Epithelial cell of proximal tubule (primary cell): ENCODE measurements around the gene XRN2. TPM values are rescaled to one million over a fixed set of nuclear protein-coding genes. Genes with fewer than 3 reads are reported as not detected.

Source experiments
- DNase-seq: peaks from one replicate; pipeline ENCODE4 v3.0.0-alpha.2; 2011; ENCODE audit warnings: low read depth
- H3K4me3 ChIP-seq: 2 replicates; pipeline ENCODE4 v1.5.1; 2011; ENCODE audit warnings: low read depth, mild to moderate bottlenecking, low read length
- CTCF ChIP-seq: conservative IDR thresholded peaks from 2 replicates; pipeline ENCODE4 v1.5.1; 2012; ENCODE audit warnings: low read depth, mild to moderate bottlenecking, low read length
- total RNA-seq: library from RNA; depleted of rRNA; stranded (reverse); fragments of >200 nt; gene quantifications from 2 replicates; pipeline ENCODE4 v1.2.3, GENCODE V29; 2015

XRN2 gene
- total RNA-seq, 1 donor from 2014 or later, result 92.0 TPM

- H3K4me3 ChIP-seq, result no peak overlapping the region
- DNase-seq, result peak; percentile 61
- TF ChIP-seq CTCF, result no peak
Measured at GRCh38 chr20:21323640-21324039, 20.5 kb downstream of the XRN2 start.

DNA sequence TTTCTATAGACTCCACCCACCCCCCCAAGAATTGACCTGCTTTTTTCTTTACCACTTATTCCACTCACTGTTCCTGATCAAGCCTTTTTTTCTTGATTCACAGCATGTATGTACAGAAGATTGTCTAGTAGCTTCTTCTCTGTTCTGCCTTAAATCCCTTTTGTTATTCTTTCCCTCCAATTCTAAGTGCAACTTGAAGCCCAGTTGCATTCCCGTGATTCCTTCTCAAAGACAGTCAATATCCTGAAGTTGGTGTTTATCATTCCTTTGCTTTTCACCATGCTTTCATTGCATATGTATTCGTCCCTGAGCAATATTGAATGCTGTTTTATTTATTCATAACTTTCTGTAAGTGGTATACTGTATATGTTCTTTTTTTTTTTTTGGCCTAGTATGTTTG, 21.0 kb downstream of the XRN2 start:
- DNase-seq, result no peak
- H3K4me3 ChIP-seq, result no peak overlapping the region
- no peak for TF ChIP-seq CTCF

GRCh38 chr20:21325296-21325695, 22.2 kb downstream of the XRN2 start:
- no peak for DNase-seq
- no peak for TF ChIP-seq CTCF
- H3K4me3 ChIP-seq, result no peak overlapping the region

DNA sequence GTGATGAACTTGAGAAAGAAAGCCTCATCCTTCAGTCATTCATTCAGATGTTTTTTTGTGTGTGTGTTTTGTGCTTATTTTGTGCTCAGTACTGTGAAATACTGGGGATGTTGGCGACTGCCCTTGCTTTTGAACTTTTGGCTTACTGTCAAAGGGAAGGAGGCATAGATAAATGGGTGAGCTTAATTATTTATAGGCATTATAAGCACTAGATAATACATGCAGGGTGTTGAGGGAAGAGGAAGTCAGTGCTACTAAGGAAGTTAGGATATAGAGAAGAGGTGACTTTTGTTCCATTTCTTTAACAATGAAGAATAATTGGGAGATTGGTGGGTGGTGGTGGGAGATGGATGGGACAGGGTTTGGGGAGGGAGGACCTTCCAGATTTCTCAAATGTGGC, 23.6 kb downstream of the XRN2 start:
- no peak for DNase-seq
- H3K4me3 ChIP-seq, result no peak overlapping the region
- no peak for TF ChIP-seq CTCF

DNA sequence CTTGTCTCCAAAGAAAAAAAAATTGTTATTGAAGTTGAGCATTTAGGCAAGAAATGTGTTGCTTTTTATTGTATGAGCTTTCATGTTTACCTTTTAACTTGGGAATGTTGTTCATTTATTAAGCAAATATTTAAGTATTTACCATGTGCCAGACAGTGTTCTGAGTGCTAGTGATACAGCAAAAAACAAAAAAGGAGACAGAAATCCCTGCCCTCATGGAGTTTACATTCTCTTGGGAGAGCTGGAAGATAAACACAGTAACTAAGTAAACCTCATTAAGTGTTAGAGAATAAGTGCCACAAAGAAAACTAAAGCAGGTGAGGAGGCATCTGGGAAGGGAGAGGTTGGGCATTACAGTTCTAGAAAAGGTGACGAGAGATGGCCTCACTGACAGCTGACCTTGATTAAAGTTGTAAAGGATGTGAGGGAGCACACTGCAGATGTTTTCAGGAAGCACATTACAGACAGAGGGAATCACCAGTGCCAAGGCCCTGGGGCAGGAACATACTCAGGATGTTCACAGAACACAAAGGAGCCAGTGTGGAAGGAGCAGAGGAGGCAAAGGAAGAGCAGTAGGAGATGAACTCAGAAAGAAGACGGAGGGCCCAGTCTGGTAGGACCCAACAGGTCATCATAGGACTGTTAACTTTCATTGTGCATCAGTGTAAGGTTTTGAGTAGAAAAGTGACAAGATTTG, 33.5 kb downstream of the XRN2 start:
- DNase-seq, result no peak
- H3K4me3 ChIP-seq, result no peak overlapping the region
- TF ChIP-seq CTCF, result no peak

- no peak for DNase-seq
- H3K4me3 ChIP-seq, result no peak overlapping the region
- TF ChIP-seq CTCF, result no peak
Measured at GRCh38 chr20:21338291-21338690, 35.2 kb downstream of the XRN2 start.

GRCh38 chr20:21339499-21339898, 36.4 kb downstream of the XRN2 start:
- no peak for DNase-seq
- TF ChIP-seq CTCF, result no peak
- H3K4me3 ChIP-seq, result no peak overlapping the region
